NCI-H146 treated with DMSO at 0.1 percent for 48 hours (cell line): ENCODE data around the gene CKMT2.

ENCODE experiments used
- DNase-seq: peaks from one replicate; lab custom pipeline; 2025; ENCODE audit not compliant: unreplicated experiment; lab: John Stamatoyannopoulos, UW

CKMT2 gene

GRCh38 chr5:81233080-81233634, at the start of gene CKMT2:
Gene CKMT2, plus strand, starts transcription at chr5:81233322. Its CDS starts 17,811 bp downstream, at chr5:81251133.
- no peak for DNase-seq

- peak; percentile 72 for DNase-seq
These were observed 49.0 kb upstream of the CKMT2 start for GRCh38 chr5:81183811-81184748.

GRCh38 chr5:81184749-81185110, 48.4 kb upstream of the CKMT2 start:
- no peak for DNase-seq

GRCh38 chr5:81187885-81188284, 45.2 kb upstream of the CKMT2 start:
- DNase-seq = no peak

- DNase-seq = no peak
These were observed 44.2 kb upstream of the CKMT2 start for GRCh38 chr5:81188962-81189361.

- no peak for DNase-seq
These were observed 43.1 kb upstream of the CKMT2 start for GRCh38 chr5:81189875-81190498.

- DNase-seq = no peak
These were observed 41.3 kb upstream of the CKMT2 start for GRCh38 chr5:81191726-81192372.

GRCh38 chr5:81192373-81192750, 40.8 kb upstream of the CKMT2 start:
- no peak for DNase-seq

GRCh38 chr5:81194633-81195334, 38.3 kb upstream of the CKMT2 start:
- DNase-seq = peak; percentile 23

GRCh38 chr5:81195335-81195929, 37.7 kb upstream of the CKMT2 start:
- no peak for DNase-seq

- DNase-seq = no peak
These were observed 30.5 kb upstream of the CKMT2 start for GRCh38 chr5:81202655-81203054.

GRCh38 chr5:81203729-81204128, 29.4 kb upstream of the CKMT2 start:
- DNase-seq = no peak

- no peak for DNase-seq
These were observed 28.9 kb upstream of the CKMT2 start for GRCh38 chr5:81204205-81204604.

GRCh38 chr5:81205058-81205457, 28.1 kb upstream of the CKMT2 start:
- no peak for DNase-seq

- no peak for DNase-seq
These were observed 26.1 kb upstream of the CKMT2 start for GRCh38 chr5:81207009-81207408.

GRCh38 chr5:81208904-81209303, 24.2 kb upstream of the CKMT2 start:
- no peak for DNase-seq

GRCh38 chr5:81209386-81209785, 23.7 kb upstream of the CKMT2 start:
- DNase-seq = no peak

- DNase-seq = peak; percentile 74
These were observed 23.1 kb upstream of the CKMT2 start for GRCh38 chr5:81209869-81210493.

GRCh38 chr5:81212211-81212751, 20.8 kb upstream of the CKMT2 start:
- DNase-seq = peak; percentile 92

- peak; percentile 80 for DNase-seq
These were observed 20.1 kb upstream of the CKMT2 start for GRCh38 chr5:81213070-81213469.
